ENCODE measurements around the gene GPT2. TPM values are rescaled to one million over a fixed set of nuclear protein-coding genes. Genes with fewer than 3 reads are reported as not detected.

Gene GPT2
- total RNA-seq (2022; extraction: Qiagen RNA extraction) = 10.3 to 13.1 TPM (median 12.3 TPM) in 5 replicates

GRCh38 chr16:46883690-46884512 is at the start of gene GPT2:
Gene GPT2, plus strand, starts transcription at chr16:46884362. Its CDS starts 354 bp downstream, at chr16:46884716.

DNA sequence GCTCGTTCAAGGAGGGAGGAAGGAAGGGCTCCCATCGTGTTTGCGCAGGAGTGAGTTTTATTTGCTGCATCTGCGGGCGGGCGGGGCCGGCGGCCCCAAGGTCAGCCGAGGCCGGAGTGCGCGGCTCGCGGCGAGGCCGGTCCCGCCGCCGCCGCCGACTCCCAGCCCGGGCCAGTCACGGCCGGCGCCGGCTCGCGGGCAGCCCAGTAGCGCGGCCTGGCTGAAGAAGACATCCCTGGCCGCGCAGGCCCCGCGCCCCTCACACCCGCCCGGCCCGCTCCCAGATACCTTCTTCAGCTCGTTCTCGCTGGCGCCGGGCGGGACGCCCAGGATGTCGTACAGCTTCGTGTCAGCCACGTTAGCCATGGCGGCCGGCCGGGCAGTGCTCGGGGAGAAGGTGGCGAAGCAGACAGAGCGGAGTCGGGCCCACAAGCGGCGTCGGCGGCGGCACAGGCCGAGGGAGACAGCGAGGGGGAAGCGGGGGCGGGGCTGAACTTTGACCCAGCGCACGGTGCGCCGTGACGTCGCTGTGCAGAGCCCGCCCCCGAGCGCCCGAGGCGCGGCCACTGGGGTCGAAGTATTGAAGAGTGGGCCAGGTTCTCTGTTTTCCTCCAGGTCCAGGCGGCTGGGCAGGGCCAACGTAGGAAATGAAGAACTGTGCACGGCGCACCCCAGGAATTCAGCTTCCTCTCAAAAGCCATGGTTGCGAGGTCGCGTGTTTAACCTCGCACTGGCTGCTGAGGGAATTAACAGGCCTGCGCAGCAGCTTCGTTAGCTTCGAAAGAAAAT is 89.2 kb downstream of the GPT2 start, which contains the start of gene DNAJA2:
Gene DNAJA2 (minus strand): TSS at position 468 of the 789 bp plus-strand sequence. CDS start 102 bp downstream, at position 366.

Other genes starting within 250 kb of the GPT2 start
- 74.1 to 92.2 TPM (median 76.5 TPM) in 5 replicates for gene VPS35, start 195.2 kb upstream of the GPT2 start, total RNA-seq (2022; extraction: Qiagen RNA extraction)
- gene ORC6, start 194.7 kb upstream of the GPT2 start, total RNA-seq (2022; extraction: Qiagen RNA extraction) = 38.1 to 44.3 TPM (median 40.6 TPM) in 5 replicates
- gene MYLK3, start 136.0 kb upstream of the GPT2 start, total RNA-seq (2022; extraction: Qiagen RNA extraction) = 0.03 to 0.07 TPM (median 0.05 TPM) in 5 replicates
- 5.0 to 8.0 TPM (median 6.5 TPM) in 5 replicates for gene C16orf87, start 53.2 kb upstream of the GPT2 start, total RNA-seq (2022; extraction: Qiagen RNA extraction)
- gene DNAJA2, start 89.3 kb downstream of the GPT2 start, total RNA-seq (2022; extraction: Qiagen RNA extraction) = 65.1 to 78.0 TPM (median 69.5 TPM) in 5 replicates

Measured in A549 treated with AZD2906 at 1 μM for 4 hours (cell line).